DMS114 treated with DMSO at 0.1 percent for 48 hours (cell line): ENCODE measurements around the gene ADGRG2.
"Not testable (repeated sequence)": the region's sequence is repeated elsewhere in the genome, so short reads cannot be mapped to it uniquely, and the experiment has no call there.

Experiments used
- DNase-seq: peaks from one replicate; lab custom pipeline; 2025; ENCODE audit not compliant: unreplicated experiment; lab: John Stamatoyannopoulos, UW

ADGRG2 gene

DNA sequence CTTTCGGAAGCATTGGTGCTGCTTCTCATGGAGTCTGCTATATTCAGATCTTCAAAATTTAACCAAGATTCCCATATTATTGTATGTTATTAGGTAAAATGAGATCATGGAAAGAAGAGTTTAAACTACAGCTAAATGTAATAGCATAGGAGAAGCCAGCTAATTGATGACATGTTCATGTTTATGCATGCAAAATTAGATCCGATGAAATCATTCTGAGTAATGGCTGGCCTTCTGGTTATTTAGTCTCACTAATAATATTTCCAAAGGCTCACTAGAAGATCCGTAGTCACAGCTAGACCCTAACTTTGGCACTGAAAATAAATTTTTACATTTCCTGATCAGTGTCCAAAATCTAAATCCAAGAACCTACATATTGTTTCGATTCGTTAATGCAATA lies 118.5 kb downstream of the ADGRG2 start:
- no peak for DNase-seq

DNA sequence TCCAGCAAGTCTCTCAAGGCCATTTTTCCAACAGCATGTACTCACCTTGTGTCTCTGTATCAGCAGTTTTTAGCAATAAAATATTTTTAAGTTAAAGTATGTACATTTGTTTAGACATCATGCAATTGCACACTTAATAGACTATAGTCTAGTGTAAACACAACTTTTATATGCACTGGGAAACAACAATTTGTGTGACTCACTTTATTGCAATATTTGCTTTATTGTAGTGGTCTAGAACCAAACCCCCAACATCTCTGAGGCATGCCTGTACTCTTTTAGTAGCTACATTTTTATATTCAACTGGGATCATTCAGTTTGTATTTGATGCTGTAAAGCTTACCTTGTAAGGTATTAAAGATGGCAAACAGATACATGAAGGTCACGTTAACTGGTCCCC lies 123.6 kb downstream of the ADGRG2 start:
- DNase-seq = no peak

DNA sequence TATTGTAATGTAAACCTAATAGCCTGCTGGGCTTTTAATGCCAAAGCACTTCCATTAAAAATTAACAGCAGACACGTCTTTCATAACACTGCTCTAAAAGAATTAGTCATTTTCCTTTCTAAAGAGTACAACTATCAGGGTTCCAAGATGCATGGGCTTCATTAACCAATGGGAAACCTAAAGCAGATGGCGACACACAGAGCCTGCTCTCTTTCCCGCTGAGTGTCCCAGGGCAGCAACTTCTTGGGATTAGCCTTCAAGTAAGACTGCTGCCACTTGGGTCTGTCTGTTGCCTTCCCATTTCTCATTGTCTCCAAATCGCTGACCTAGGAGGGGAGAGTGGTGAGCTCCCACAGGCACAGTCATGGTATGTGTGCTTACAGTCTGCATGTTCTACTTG lies 124.4 kb downstream of the ADGRG2 start:
- DNase-seq = no peak

DNA sequence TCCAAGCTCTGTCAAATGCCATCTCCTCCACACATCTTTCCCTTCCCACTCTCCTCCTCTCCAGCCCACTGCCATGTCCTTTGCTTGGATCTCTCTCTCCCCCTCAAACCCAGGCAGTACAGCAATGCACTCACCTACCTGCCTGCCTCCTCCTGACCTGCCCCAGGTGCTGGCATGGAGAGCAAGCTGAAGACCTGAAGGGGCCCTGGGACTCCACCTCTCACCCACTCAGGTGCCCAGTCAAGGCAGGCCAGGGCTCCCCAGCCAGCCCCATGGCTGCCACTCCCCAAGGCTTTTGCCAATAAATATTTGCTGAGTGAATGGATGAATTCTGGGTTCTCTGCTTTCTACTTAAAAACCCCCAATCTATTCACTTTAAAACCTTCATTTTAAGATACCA lies 125.7 kb downstream of the ADGRG2 start:
- DNase-seq = no peak

DNA sequence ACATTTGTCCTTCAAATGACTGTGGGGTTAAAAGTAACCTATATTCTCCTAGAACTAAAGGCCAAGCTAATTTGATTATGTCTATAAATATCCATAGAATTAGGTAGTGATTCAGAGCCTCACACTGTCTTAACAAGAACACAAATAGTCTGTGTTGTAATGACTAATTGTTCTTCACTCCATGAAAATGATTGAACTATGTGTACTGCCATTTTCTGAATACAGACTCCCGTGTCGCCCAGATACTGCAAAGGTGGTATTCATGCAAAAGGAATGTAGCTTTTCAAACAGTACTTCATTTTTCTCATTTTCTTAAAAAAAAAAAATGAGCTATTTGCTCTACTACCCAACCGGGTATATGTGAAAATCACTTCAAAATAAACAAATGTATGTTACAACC lies 127.0 kb downstream of the ADGRG2 start:
- no peak for DNase-seq

DNA sequence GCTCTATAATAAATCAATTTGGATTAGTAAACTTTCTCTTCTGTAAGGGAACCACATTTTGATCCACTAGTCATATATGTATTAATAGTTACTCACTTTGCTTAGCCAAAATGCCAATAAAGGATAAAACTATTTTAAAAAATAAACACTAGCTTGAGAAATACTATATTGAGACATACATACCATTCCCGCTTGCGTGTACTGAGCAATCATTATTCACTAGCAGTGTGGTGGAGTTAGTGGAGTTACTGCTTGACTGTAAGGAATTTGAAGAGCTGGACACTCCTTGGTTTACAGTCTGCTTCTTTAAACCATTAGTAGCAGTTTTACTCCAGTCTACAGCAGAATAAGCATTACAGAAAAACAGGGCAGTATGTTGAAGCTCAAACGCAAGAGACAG lies 127.6 kb downstream of the ADGRG2 start:
- no peak for DNase-seq

DNA sequence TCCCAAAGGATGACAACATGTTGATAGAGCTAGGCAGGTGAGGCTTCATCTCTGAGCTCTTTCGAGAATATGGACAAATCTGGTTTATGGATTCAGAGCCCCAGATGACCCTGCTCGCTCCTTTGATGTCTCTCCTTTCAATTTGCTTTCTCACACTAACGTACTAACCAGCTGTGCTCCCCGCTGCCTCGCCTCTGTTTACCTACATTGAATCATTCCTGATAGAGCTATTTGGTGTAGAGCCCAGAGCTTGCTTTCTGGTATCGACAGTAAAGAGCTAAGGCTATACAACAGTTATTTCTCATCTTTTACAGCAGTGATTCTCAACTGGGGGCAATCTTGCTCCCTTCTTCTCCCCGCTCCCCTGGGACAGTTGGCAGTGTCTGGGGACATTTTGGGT lies 129.4 kb downstream of the ADGRG2 start:
- DNase-seq = no peak

DNA sequence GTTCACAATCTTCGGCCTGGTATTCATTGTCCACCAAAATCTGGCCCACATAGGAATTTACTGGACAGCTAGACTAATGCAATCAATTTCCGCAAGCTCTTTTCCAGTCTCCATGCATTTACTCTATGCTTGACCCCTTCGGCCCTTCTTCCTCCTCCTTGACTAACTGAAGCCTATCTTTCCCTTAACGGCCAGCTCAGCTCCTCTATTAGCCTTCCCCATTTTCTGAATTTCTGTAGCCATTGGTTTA lies 137.2 kb downstream of the ADGRG2 start:
- DNase-seq = no peak

DNA sequence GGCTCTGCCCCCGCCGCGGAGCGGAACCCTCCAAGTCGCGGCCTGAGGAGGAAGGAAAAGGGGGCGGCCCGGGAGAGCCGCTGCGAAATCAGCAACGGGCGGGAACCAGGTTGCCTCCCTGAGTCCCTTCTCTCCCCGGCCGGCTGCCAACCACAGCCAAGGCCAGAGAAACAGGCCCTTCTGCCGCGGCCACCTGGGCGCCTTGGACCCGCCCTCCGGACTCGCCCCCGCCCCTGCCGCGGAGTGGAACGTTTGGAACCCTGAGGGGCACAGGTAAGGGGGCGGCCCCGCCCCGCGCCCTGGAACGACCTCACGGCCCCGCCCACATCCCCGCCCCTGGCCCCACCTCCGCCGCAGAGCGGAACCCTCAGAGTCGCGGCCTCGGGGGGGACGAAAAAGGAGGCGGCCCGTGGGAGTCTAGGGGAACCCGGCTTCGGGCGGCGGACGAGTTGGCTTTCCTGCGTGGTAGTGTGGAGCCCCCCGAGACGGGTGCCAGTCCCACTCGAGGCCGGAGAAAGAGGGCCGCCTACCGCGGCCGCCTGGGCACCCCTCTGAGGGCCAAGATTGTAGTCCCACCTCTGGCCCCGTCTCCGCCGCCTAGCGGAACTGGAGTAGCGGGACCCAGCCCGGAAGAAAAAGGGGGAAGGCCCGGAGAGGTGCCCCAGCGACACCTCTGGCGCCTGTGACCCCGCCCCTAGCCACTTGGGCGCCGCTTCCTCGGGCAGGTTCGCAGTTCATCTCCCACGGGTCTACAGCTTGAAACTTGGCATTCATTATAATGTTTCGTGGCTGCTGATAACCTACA lies 137.7 kb downstream of the ADGRG2 start:
- peak; percentile 65 for DNase-seq

DNA sequence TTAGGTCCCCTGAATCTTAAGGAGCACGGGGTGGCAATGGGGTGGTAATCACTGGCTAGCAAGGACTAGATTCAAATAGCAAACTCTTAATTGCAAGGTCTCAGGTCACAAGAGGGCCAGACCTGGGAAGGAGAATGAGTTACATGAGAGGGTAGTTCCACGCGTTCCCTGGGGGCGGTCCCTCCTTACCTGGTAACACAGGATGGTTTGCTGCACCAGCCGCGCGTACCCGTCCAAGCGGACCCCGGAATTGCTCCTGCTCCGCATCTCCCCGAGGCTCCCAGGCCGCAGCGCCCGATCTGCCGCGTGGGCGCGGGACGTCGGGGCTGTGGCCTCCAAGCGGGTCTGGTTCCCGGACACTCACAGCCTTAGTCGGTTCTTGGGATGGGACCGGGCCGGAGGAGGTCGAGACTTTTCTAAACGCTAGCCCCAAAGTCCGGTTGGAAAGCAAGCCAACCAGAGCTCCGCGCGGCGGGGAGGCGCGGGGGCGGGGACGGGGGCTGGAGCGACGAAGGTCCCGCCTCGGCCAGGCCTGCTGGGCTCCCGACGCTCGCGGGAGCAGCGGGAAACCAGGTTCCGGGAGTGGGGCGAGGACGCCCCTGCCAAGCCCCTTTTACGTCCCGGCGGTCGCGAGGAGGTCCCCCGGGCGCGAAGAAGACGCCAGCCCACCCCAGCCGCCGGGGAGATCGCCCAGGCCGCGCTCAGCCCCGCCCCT lies 138.4 kb downstream of the ADGRG2 start, which contains the start of gene PHKA2:
TSS of gene PHKA2 (minus strand) at position 449 of the 715 bp plus-strand sequence. CDS start at position 267, 182 bp downstream.
- peak; percentile 41 for DNase-seq

DNA sequence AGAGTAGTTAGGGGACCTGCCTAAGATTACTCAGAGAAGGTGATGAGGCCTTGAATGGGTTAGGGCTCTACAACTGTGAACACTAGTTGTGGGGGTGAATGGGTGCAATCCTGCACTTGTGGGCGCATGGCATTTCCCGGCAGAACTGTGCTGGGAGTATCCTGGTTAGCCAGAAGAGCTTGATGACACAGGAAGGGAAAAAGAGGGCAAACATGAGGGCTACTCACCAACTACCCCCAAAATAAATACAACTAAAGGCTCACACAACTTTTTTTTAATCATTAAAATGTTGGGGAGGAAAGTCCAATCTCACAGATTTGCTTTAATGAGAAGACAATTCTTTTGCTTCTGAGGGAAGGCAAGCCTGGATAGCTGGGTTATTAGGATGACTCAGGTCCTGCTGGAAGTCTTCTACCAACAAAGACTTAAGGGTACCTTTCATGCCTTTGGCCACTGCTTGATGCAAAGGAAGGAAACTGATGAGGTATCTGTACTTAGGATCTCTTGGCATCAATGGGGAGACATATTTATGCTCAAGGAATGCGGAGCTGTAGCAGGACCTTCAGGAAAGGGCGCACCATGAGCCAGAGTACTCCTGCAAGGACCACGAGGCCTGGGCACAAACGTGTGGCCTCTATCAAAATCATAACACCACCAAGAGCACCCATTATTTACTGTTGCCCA lies 141.0 kb downstream of the ADGRG2 start:
- no peak for DNase-seq

DNA sequence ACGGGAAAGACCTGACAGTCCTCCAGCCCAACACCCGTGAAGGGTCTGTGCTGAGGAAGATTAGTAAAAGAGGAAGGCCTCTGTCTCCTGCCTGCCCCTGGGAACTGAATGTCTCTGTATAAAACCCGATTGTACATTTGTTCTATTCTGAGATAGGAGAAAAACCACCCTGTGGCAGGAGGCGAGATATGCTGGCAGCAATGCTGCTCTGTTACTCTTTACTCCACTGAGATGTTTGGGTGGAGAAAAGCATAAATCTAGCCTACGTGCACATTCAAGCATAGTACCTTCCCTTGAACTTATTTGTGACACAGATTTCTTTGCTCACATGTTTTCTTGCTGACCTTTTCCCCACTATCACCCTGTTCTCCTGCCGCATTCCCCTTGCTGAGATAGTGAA lies 142.0 kb downstream of the ADGRG2 start:
- not testable (repeated sequence) for DNase-seq

DNA sequence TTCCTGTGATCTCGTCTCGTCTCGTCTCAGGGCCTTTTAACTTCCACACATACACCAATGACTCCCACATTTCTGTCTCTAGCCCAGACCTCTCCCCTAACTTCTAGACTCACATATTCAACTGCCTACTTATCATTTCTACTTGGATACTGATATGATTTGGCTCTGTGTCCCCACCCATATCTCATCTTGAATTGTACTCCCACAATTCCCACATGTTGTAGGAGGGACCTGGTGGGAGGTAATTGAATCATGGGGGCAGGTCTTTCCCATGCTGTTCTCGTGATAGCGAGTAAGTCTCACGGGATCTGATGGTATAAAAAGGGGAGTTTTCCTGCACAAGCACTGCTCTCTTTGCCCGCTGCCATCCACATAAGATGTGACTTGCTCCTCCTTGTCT lies 147.3 kb downstream of the ADGRG2 start:
- no peak for DNase-seq

DNA sequence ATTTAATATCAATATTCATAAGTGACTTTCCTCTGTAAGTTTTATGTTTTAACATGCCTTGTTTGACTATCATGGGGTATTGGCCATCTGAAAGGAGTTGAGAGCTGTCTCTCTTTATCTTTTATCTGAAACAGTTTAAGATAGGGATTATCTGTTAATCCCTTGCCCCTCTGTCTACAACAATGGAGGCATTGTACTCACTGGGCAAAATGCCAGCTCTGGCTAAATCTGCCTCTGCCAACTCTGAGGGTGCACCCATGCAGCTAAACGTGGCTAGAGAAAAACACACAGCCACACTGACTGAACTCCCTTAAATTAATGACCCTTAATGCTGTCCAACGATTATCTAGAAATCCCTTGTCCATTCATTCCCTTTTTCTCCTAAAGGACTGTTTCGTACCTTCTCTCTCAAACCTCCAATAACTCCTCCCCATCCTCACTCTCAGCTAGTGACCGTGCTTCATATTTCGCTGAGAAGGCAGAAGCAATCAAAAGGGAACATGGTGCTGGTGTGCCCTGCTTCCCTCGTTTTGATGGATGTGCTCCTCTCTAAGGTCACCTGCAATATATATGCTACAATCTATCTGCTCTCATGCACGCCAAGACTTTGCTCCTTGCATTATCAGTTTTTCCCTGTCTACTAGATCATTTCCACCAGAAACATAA lies 148.6 kb downstream of the ADGRG2 start:
- no peak for DNase-seq

DNA sequence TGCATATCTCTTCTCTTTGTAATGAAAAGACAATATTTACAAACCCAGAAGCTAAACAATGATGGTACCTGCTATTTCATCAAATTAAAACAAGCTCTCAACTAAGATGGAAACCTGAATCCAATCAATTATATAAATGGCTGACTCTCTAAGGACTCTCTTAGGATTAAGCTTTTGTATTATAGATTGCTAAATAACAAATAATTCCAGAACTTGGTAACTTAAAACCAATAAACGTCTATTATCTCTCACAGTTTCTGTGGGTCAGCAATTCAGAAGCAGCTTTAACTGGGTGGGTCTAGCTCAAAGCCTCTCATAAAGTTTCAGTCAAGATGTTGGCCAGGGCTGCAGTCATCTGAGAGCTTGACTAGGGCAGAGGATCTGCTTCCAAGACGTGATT lies 150.8 kb downstream of the ADGRG2 start:
- DNase-seq = no peak

DNA sequence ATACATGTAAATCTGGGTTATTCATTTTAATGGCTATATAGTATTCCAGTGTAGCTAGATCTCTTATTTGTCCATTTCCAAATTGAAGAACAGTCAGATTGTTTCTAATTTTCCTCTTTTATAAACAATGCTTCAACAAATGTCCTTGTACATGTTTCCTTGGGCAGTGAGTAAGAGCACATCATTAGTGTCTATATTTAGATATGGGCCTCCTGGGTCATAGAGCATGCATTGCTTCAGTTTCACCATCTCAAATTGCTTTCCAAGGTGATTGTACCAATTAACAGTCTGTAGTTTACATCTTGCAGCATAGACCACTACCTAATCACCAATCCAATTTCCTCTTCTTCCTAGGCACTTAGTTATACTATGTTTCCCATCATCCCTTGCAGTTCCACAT lies 151.8 kb downstream of the ADGRG2 start:
- no peak for DNase-seq

DNA sequence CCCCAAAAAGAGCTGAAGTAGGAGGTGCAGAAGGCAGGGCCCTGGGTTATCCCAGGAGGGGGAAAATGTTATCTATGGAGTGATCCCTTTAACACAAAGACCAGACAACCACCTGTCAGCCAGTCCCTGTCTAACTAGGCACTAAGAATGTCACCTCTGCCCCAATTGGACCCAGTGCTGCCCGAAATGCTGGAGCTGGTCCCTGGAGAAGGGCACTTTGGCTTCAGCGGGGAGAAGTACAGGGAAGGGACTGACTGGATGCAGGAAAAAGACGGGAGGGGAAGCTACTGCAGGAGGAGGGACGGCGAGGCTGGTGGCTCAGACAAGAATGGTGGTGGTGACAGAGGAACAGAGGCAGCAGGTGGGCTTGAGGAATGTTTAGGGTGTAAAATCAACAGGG lies 155.6 kb downstream of the ADGRG2 start:
- DNase-seq = no peak

DNA sequence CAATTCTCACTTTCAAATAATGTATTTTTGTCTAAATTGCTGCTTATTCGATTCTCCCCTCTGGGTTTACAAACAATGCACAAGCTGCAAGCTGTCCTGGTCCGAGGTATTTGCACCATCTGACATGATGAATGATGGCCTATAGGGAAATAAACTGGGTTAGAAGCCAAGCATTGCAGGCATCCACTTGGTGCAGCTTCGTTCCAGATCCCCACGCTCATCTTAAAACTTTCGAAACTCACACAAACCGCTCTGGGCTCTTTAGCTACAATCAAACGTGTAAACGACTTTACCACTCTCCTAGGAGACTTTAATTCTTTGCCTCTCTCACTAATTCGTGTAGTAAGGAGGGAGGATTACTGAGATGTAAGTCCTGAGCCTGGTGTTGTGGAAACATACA lies 157.4 kb downstream of the ADGRG2 start:
- no peak for DNase-seq

DNA sequence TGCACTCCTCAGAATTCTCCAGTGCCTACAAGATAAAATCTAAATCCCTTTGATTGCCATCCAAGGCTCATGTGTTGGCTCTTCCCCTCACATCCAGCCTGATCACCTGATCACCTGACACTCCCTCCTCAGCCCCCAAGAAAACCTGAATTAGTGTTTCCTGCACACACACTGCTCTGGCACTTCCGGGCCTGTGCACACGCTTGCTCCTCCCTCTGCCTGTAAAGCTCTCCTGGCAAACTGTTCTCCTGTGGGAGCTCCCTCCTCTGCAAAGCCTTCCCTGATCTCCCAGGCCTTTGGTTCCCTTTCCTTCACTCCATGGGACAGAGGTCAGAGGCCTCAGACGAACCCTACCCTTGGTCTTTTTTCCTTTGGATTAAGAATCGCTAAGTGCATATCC lies 158.2 kb downstream of the ADGRG2 start:
- no peak for DNase-seq

DNA sequence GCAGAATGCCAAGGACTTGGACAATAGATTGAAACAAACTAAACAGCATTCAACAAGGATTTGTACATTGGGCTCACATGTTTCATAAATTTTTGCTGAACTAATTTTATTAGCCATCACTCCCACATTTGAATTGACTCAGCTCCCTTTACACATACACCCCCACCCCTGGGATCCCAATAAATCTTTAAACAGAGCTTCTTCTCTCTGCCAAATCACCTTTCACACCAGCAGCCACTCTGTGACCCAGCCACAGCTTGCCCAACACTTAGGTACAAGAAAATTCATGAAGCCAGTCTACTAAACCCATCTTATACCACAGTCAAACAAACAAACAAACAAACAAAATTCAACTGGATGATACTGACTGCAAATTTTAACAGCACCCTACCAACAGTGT lies 159.9 kb downstream of the ADGRG2 start:
- no peak for DNase-seq

DNA sequence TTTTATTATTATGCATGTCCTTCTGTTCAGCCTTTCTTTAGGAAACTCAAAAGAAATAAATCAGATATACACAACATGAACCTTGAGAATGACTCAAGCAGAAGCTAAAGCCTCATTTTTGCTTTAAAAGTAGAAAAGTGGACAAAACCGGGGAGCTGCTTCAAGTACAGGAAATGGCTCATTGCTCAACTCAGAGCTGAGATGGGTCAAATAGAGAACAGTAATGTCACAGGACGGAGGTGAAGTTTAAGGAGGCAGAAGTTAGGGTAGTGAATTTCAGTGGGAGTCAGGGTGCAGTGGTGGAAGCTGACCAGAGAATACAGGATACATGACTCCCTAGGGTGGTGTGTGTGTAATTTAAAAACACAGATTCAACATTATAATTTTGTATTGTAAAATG lies 160.6 kb downstream of the ADGRG2 start:
- no peak for DNase-seq
